Midbrain (tissue), 1 donor: ENCODE data around the gene SLC25A11.

Experiments used
- DNase-seq: peaks from one replicate; lab custom pipeline; 2025; lab: John Stamatoyannopoulos, UW

Gene SLC25A11

DNA sequence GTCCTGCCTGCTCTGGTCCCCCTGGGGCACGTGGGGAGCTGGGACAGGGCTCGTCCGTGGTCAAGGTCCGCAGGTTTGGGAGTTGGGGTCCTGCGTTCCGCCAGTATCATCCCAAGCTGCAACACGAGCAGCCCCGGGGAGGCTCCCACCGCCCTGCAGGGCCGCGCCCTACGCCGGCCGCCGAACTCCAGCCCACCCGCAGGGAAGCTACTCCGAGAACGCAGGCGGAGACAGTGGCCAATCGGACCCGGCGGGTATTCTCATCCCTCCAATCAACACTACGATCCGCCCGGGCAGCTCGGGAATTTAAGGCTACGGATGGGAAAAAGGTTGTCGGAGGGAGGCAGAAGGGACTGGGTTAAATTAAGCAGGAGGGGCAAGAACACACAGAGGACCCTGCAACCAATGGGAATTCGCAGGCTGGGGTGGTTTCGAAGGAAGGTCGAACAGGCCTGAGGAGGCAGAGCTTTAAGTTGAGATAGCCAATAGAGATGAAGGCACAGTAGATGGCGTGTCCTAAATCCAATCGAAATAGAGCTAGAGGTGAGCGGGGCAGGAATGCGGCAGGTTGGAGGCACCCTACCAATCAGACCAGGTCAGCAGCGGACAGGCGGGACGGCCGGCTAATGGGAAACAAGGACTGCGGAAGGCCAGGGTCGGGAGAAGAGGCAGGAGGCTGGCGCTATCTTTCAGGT is 27.1 kb upstream of the SLC25A11 start:
- DNase-seq: peak; percentile 99

DNA sequence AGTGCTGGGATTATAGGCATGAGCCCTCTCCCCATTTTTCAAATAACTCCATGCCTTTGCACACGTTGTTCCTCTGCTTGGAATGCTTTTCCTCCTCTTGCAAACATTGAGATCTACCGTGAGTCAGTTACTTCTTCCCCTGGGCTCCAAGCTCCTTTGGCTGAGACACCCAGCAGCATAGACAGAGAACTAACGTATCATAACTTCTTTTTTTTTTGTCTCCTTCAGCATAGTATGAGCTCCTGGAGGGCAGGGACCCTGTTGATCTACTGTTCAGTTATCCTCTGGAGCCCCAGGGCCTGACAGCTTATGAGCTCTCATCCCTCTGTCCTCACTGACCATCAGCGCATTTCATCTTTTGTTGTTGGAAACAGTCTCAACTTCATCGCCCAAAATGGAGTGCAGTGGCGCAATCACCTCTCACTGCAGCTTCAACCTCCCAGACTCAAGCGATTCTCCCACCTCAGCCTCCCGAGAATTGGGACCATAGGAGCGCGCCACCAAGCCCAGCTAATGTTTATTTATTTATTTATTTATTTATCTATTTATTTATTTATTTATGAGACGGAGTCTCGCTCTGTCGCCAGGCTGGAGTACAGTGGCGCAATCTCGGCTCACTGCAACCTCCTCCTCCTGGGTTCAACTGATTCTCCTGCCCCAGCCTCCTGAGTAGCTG is 25.6 kb upstream of the SLC25A11 start:
- DNase-seq: no peak

- DNase-seq: no peak
Observed at GRCh38 chr17:4960279-4960922, 20.6 kb upstream of the SLC25A11 start.

GRCh38 chr17:4959261-4959965 is 19.6 kb upstream of the SLC25A11 start:
- no peak for DNase-seq

DNA sequence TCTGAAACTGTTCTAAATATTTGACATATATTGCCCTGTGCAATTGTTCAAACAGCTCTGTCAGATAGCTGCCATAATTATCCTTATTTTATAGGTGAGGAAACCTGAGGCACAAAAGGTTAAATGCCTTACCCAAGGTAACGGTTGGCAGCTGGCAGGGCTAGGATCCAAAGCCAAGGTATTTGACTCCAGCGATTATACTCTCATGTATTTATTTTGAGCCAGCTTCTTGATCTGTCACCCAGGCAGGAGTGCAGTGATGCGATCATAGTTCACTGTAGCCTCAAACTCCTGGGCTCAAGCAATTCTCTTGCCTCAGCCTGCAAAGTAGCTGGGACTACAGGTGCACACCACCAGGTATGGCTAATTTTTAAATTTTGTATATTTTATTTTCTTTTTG is 18.3 kb upstream of the SLC25A11 start:
- no peak for DNase-seq

DNA sequence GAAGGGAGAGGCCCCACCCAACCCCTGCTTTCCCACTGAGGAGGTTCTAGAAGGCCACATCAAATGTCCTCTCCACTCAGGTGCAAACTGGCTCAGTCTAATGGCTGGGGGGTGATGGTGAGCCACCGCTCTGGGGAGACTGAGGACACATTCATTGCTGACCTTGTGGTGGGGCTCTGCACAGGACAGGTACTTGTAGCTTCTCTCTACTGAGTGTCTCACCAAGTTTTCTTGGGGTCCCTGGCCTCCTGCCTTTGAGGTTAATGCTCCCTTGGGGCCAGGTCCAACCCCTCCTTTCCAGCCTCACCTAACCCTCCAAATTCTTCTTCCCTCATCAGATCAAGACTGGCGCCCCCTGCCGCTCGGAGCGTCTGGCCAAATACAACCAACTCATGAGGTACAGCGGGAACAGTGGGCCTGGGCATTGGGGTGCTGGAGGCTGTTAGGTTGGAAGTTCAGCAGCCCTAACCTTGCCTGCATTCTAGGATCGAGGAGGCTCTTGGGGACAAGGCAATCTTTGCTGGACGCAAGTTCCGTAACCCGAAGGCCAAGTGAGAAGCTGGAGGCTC is 16.7 kb upstream of the SLC25A11 start:
- DNase-seq: no peak

- no peak for DNase-seq
Observed at GRCh38 chr17:4955091-4955490, 15.2 kb upstream of the SLC25A11 start.

DNA sequence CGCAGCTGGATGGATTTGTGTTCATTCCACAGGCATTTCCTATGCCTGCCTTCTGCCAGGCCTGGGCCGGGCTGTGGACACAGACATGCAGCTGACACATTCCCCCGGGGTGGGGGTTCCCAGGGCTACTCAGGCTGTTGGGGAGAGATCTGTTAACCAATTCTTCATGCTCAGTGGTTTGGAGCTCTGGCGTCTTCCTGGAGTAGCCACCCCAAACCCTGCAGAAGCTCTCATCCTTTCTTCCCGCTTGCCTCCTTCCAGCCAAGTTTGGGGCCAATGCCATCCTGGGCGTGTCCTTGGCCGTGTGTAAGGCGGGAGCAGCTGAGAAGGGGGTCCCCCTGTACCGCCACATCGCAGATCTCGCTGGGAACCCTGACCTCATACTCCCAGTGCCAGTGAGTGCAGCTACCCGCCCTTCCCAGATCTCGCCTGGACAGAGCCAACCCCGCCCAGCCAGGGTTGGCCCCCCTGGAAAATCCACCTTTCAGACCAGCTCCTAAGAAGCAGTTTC is 13.7 kb upstream of the SLC25A11 start:
- DNase-seq: no peak

GRCh38 chr17:4951486-4951885 is 11.6 kb upstream of the SLC25A11 start:
- DNase-seq: no peak

DNA sequence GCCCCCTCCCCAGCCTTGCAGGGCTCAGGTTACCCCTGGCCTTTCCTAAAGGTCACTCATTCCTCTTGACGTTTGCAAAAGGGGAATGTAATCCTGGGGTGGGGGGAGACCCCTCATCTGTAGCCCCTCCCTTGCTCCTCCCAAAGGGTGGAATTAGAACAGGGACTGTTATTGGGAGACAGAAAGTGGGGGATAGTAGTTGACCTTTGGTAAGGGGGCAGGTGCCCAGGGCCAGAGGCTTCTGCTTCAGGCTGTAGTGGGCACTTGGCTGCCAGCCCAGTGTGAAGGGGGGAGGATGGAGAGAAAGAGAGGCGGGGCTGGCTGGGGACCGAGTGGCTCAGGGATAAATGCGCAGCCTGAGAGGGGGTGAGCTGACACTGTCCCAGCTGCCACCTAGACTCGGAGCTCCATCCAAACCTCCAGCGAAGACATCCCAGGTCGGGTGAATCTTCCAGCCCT is 10.9 kb upstream of the SLC25A11 start, which contains the start of gene ENO3:
TSS of gene ENO3 (plus strand) at position 374 of the 459 bp plus-strand sequence. CDS start 711 bp downstream, outside the sequence.
- no peak for DNase-seq

- DNase-seq: no peak
Observed at GRCh38 chr17:4950075-4950745, 10.4 kb upstream of the SLC25A11 start.

DNA sequence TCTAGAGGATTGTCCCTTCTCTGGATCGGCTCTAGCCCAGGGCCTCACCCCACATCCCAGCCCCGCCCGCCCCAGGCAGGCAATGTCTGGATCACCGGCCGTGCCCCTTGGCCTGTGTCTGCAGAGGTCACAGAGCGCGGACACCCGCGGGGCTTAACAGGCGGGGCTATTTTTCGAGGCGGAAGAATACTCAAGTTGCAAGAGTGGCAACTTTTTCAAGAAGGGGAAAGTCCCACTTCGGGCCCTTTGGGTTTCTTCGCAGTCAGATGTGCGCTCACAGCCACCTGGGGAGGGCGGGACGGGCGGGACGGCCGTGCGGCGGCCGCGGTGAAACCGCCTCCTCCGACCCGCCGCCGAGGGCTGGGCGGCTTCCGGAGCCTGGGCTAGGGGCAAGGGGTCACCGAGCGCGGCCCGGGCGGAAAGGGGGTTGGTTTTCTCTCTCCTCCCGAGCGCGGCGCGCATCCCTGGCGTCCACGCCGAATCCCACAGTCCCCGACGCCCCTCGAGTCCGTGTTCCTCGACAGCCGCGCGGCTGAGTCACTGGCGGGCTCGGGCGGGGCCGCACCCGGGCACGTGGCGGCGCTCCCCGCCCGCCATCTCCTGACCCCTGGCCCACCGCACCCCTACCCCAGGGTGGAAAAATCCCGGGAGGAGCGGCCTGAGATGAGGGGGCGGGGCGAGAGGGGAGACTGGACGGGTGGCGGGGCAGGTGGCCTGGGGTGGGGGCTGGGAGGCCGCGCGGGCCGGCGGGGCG is 9.7 kb upstream of the SLC25A11 start:
- DNase-seq: peak; percentile 64

- DNase-seq: peak; percentile 83
Observed at GRCh38 chr17:4948931-4949320, 9.1 kb upstream of the SLC25A11 start.

DNA sequence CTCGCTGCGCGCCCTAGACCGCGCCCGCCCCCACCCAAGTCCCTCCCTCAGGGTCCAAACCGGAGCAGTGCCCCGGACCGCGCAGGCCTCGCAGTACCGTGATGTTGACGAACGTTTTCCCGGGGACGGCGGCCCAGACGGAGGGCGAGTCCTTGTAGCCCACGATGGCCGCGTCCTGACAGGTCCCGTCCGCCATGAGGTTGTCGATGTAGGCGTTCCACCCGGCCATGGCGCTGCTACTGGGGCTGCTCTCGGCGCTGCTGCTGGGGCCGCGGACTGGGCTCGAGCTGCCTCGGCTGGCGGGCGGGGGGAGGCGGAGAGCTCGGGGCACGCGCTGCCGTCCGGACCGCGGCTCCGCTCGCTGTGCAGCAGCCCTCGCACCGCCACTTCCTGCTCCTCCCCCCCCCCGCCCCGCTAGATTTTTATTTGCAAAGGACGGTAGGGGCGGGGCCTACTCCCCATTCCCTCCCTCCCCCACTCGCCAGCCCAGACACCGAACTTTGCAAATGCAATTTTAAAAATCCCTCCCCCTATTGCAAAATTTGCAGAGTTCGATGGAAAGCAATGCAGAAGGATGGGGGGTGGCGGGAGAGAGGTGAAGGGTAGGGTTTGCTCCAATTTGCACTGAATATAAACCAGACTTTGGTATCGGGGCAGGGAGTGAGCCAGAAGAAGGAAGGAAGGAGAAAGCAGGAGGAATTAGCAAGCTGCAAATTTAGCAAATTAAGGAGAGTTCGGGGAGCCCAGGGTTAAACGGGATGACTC is 8.5 kb upstream of the SLC25A11 start, which contains the start of gene PFN1:
TSS of gene PFN1 (minus strand) at position 365 of the 765 bp plus-strand sequence. CDS start at position 229, 136 bp downstream.
- peak; percentile 83 for DNase-seq

DNA sequence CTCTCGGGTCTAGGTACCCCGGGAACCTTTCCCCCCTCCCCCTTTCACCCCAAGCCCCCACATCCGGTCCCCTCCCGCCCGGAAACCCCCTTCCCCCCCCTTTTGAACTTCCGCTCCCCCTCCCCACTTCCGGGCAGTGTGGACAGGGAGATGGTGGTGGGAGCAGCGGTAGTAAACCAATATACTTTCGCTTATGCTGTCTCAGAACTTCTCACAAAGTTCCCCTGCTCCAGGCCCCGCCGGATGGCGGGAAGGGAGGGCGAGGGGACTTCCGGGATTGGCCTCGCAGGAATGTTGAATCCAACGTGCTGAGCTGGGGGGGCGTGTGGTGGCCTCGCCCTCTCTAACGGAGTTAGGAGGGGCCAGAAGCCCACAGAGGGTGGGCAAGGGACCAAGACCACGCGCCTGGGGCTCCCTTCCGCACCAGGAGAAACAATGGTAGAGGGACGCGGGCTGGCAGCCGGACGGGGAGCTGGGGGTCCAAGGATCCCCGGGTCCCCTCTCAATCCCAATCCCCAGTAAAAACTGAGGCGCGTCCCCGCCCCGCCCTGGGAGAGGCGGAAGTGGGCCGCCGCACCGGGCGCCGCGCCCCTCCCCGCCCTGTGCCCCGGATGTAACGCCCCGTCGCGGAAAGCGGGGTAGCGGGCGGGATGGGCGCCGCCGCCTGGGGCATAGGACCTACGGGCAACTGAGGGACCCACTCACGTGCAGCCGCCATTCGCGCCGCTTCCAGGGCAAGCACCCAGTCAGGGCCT is 7.7 kb upstream of the SLC25A11 start:
- DNase-seq: no peak

GRCh38 chr17:4947010-4947410 is 7.2 kb upstream of the SLC25A11 start:
- no peak for DNase-seq

GRCh38 chr17:4946312-4946976 is 6.6 kb upstream of the SLC25A11 start:
- DNase-seq: no peak

GRCh38 chr17:4945944-4946280 is 6.1 kb upstream of the SLC25A11 start:
- DNase-seq: no peak
